Loucy (cell line): Measurements from ENCODE around the gene TRIO.

ENCODE experiments used
- H2AFZ ChIP-seq: fragments of 200-600 bp; sonication (generic); 2 replicates; pipeline ENCODE4 v1.6.0; 2016; ENCODE audit warnings: antibody characterized with exemption, mild to moderate bottlenecking, low read length, moderate library complexity
- H3F3A ChIP-seq: fragments of 200-600 bp; 2 replicates; pipeline ENCODE4 v1.6.0; 2016; ENCODE audit warnings: antibody characterized with exemption, low read depth, mild to moderate bottlenecking
- H3K27me3 ChIP-seq: fragments of 200-600 bp; sonication (generic); 2 replicates; pipeline ENCODE4 v1.6.1; 2014; ENCODE audit warnings: low read length, mild to moderate bottlenecking; ENCODE audit not compliant: insufficient read depth, poor library complexity, severe bottlenecking
- H3K36me3 ChIP-seq: fragments of 200-600 bp; sonication (generic); 2 replicates; pipeline ENCODE4 v1.6.1; 2016; ENCODE audit warnings: low read length; ENCODE audit not compliant: insufficient read depth
- H3K4me1 ChIP-seq: fragments of 200-600 bp; sonication (generic); 2 replicates; pipeline ENCODE4 v1.5.1; 2014; ENCODE audit warnings: low read length, mild to moderate bottlenecking; ENCODE audit not compliant: insufficient read depth, poor library complexity, severe bottlenecking
- H3K4me2 ChIP-seq: fragments of 200-600 bp; sonication (generic); 2 replicates; pipeline ENCODE4 v1.6.0; 2014; ENCODE audit warnings: antibody characterized with exemption, low read length, low read depth, mild to moderate bottlenecking; ENCODE audit not compliant: poor library complexity, severe bottlenecking
- H3K4me3 ChIP-seq: fragments of 200-600 bp; sonication (generic); 2 replicates; pipeline ENCODE4 v1.5.1; 2014; ENCODE audit warnings: low read length, mild to moderate bottlenecking, mixed read lengths; ENCODE audit not compliant: poor library complexity, severe bottlenecking
- H3K79me2 ChIP-seq: fragments of 200-600 bp; sonication (generic); 2 replicates; pipeline ENCODE4 v1.6.1; 2014; ENCODE audit warnings: low read length; ENCODE audit not compliant: insufficient read depth
- H3K9ac ChIP-seq: fragments of 200-600 bp; sonication (generic); 2 replicates; pipeline ENCODE4 v1.6.0; 2014; ENCODE audit warnings: mild to moderate bottlenecking, low read depth, low read length, moderate library complexity; ENCODE audit not compliant: poor library complexity, severe bottlenecking
- H3K9me2 ChIP-seq: fragments of 200-600 bp; sonication (generic); replicated peaks from 2 replicates; pipeline ENCODE4 v1.6.1; 2016; ENCODE audit warnings: low read depth, low read length, mixed read lengths
- H3K9me3 ChIP-seq: fragments of 200-600 bp; sonication (generic); 2 replicates; pipeline ENCODE4 v1.6.1; 2014; ENCODE audit warnings: mild to moderate bottlenecking, antibody characterized with exemption, low read length, low read depth; ENCODE audit not compliant: insufficient read depth
- H4K20me1 ChIP-seq: fragments of 200-600 bp; sonication (generic); 2 replicates; pipeline ENCODE4 v1.6.0; 2014; ENCODE audit warnings: antibody characterized with exemption, low read length, mild to moderate bottlenecking; ENCODE audit not compliant: insufficient read depth, poor library complexity, severe bottlenecking
- EZH2phosphoT487 ChIP-seq: fragments of 200-600 bp; IDR thresholded peaks from 2 replicates; pipeline ENCODE4 v1.6.1; 2018; ENCODE audit warnings: antibody characterized with exemption, mild to moderate bottlenecking, moderate library complexity, borderline replicate concordance
- TF ChIP-seq, protein P1 (sequence below): fragments of 200-600 bp; sonication (generic); conservative IDR thresholded peaks from 2 replicates; pipeline ENCODE4 v1.5.1; 2014; ENCODE audit warnings: mild to moderate bottlenecking, antibody characterized with exemption, low read length

TRIO gene

DNA sequence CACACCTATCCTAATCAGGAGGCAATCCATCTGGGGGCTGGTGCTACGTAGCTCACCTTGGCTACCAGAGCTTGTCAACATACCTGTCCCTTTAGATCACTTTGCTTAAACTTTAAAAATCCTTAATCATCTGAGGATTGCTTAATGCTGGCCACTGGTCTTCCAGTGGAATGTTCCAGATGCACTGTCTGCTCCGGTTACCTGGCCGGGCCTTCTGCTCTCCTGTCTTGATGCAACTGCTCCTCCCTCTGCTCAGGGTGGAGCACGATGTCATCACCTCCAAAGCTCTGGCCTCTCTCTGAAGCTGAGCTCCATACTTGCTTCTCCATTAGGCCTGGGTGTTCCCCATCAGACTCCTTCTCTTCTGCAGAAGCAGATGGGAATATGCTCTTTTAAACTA lies 331.9 kb downstream of the TRIO start:
- H3K4me2 ChIP-seq, result no peak overlapping the region
- H3K79me2 ChIP-seq, result no peaks in the 10 kb centered on the region
- no peak overlapping the region for H2AFZ ChIP-seq
- H3K9me3 ChIP-seq, result no peaks in the 10 kb centered on the region
- no peak for TF ChIP-seq EZH2phosphoT487
- TF ChIP-seq, protein P1, sequence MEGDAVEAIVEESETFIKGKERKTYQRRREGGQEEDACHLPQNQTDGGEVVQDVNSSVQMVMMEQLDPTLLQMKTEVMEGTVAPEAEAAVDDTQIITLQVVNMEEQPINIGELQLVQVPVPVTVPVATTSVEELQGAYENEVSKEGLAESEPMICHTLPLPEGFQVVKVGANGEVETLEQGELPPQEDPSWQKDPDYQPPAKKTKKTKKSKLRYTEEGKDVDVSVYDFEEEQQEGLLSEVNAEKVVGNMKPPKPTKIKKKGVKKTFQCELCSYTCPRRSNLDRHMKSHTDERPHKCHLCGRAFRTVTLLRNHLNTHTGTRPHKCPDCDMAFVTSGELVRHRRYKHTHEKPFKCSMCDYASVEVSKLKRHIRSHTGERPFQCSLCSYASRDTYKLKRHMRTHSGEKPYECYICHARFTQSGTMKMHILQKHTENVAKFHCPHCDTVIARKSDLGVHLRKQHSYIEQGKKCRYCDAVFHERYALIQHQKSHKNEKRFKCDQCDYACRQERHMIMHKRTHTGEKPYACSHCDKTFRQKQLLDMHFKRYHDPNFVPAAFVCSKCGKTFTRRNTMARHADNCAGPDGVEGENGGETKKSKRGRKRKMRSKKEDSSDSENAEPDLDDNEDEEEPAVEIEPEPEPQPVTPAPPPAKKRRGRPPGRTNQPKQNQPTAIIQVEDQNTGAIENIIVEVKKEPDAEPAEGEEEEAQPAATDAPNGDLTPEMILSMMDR, result no peak
- no peaks in the 10 kb centered on the region for H3K9me2 ChIP-seq
- H3K4me1 ChIP-seq, result no peaks in the 10 kb centered on the region
- H3F3A ChIP-seq, result no peaks in the 10 kb centered on the region
- H3K9ac ChIP-seq, result no peak overlapping the region
- no peak overlapping the region for H3K4me3 ChIP-seq
- H3K27me3 ChIP-seq, result no peaks in the 10 kb centered on the region
- no peaks in the 10 kb centered on the region for H4K20me1 ChIP-seq
- H3K36me3 ChIP-seq, result peaks cover 54% of the 10 kb centered on the region; the same call in 1 of the 2 replicates

DNA sequence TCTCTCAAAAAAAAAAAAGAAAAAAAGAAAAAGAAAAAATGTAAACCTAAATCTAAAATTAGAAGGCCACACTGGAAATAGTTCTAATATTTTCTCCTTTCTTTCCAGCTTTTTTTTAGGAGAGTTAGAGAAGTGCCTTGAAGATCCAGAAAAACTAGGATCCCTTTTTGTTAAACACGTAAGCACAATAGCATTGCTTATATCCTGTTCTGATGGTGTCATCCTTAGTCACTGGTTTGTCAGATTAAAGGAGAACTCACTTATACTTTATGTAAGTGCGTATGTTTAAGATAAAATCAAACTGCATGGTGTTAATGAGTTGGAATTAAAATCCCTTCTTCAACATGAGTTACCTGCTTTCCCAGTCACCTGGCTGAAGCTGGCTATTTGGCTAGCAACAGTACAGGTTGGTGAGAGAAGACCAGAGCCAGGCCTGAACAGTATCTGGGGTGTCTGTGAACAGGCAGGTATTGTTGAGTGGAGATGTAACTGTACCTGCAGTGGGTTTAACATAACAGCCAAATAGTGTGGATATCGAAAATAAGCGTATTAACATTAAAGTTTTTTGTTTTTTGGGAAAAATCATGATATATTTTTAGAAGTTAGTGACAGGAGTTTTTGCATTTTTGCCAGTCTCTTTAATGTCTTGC lies 333.8 kb downstream of the TRIO start:
- Histone ChIP-seq H3K9ac (no peak overlapping the region), H3K4me3 (no peak overlapping the region), H3K9me2 (no peaks in the 10 kb centered on the region), H3K79me2 (no peaks in the 10 kb centered on the region), H3K36me3 (peaks cover 68% of the 10 kb centered on the region), H4K20me1 (no peaks in the 10 kb centered on the region), H3F3A (no peaks in the 10 kb centered on the region), H3K4me1 (no peaks in the 10 kb centered on the region), H3K4me2 (no peak overlapping the region), H2AFZ (no peak overlapping the region), H3K9me3 (no peaks in the 10 kb centered on the region), H3K27me3 (no peaks in the 10 kb centered on the region)
- TF ChIP-seq, protein P1, result no peak
- TF ChIP-seq EZH2phosphoT487, result no peak

DNA sequence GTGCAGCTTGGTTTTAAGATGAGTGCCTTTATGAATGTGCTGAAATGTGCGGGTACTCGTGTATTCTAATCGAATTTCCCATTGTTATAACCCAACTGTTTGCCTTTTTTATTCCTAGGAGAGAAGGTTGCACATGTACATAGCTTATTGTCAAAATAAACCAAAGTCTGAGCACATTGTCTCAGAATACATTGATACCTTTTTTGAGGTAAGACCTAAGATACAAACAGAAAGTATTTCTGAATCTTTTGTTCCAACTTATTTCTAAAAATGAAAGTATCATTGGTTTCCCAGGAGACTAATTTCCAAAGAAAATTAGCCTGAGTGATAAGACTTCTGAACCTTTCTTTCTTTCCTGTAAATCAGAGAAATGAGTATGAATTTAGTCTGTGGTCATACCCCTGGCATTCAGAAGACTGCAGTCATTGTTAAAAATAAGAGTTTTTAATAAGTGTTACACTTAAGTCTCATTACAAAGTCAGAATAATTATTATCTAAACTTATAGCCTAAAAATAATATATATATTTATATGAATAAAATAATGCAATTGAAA lies 336.1 kb downstream of the TRIO start:
- Histone ChIP-seq H3K27me3 (no peaks in the 10 kb centered on the region), H3K79me2 (no peaks in the 10 kb centered on the region), H3K4me1 (peaks cover under 1% of the 10 kb centered on the region), H3K4me2 (no peak overlapping the region), H3K9me3 (no peaks in the 10 kb centered on the region), H3K4me3 (no peak overlapping the region), H3K9ac (no peak overlapping the region), H2AFZ (no peak overlapping the region), H3F3A (no peaks in the 10 kb centered on the region), H3K9me2 (no peaks in the 10 kb centered on the region), H3K36me3 (peaks cover 69% of the 10 kb centered on the region), H4K20me1 (no peaks in the 10 kb centered on the region)
- TF ChIP-seq EZH2phosphoT487, result no peak
- TF ChIP-seq, protein P1, result no peak
